OCI-LY7 (cell line): Measurements from ENCODE around the gene MXD4. TPM values are rescaled to one million over a fixed set of nuclear protein-coding genes. Genes with fewer than 3 reads are reported as not detected.

Experiments used
- BruUV-seq: library from RNA; stranded (reverse); fragments of 400-500 nt; replicated peaks from 2 replicates; lab custom pipeline; 2021; lab: Mats Ljungman, UMichigan
- CTCF ChIA-PET: fragments of 300-600 bp; sonication (Branson Sonifier 250); formaldehyde crosslinking; loops from one replicate; lab custom pipeline; 2022; ENCODE audit warnings: antibody characterized with exemption; ENCODE audit not compliant: unreplicated experiment; lab: Charles Lee
- POLR2A ChIA-PET: fragments of 300-600 bp; sonication (Branson Sonifier 250); formaldehyde crosslinking; loops from one replicate; lab custom pipeline; 2022; ENCODE audit warnings: antibody characterized with exemption; lab: Charles Lee
- DNase-seq: peaks from one replicate; pipeline ENCODE4 v3.0.0-alpha.2; 2015; ENCODE audit warnings: low spot score
- H2AFZ ChIP-seq: fragments of 200-600 bp; sonication (generic), shearing (Covaris generic); 2 replicates; pipeline ENCODE4 v1.6.1; 2014; ENCODE audit warnings: mild to moderate bottlenecking, antibody characterized with exemption, low read length, moderate library complexity
- H3K27ac ChIP-seq: fragments of 200-600 bp; sonication (generic); 2 replicates; pipeline ENCODE4 v1.5.1; 2014; ENCODE audit warnings: mixed run types, low read depth, mild to moderate bottlenecking, moderate library complexity, low read length, inconsistent platforms; ENCODE audit not compliant: poor library complexity, severe bottlenecking
- H3K36me3 ChIP-seq: fragments of 200-600 bp; sonication (generic); 2 replicates; pipeline ENCODE4 v1.6.1; 2014; ENCODE audit warnings: mild to moderate bottlenecking, antibody characterized with exemption, low read length, moderate library complexity, mixed read lengths; ENCODE audit not compliant: insufficient read depth
- H3K4me1 ChIP-seq: fragments of 200-600 bp; sonication (generic); 2 replicates; pipeline ENCODE4 v1.5.1; 2014; ENCODE audit warnings: mild to moderate bottlenecking, low read length; ENCODE audit not compliant: insufficient read depth, poor library complexity, severe bottlenecking
- H3K4me2 ChIP-seq: fragments of 200-600 bp; sonication (generic); 2 replicates; pipeline ENCODE4 v1.6.1; 2014; ENCODE audit warnings: mild to moderate bottlenecking, low read length
- H3K4me3 ChIP-seq: fragments of 200-600 bp; sonication (generic); 2 replicates; pipeline ENCODE4 v1.5.1; 2014; ENCODE audit warnings: mild to moderate bottlenecking, low read depth, low read length; ENCODE audit not compliant: poor library complexity, severe bottlenecking
- H3K79me2 ChIP-seq: fragments of 200-600 bp; sonication (generic); 2 replicates; pipeline ENCODE4 v1.6.1; 2016; ENCODE audit warnings: low read depth, mild to moderate bottlenecking, low read length, moderate library complexity, mixed read lengths; ENCODE audit not compliant: insufficient read depth
- H3K9me2 ChIP-seq: fragments of 200-600 bp; sonication (generic); 2 replicates; pipeline ENCODE4 v1.6.1; 2016; ENCODE audit warnings: mild to moderate bottlenecking, low read length, mixed read lengths; ENCODE audit not compliant: insufficient read depth
- H3K9me3 ChIP-seq: fragments of 200-600 bp; sonication (generic); 2 replicates; pipeline ENCODE4 v1.6.1; 2014; ENCODE audit warnings: mild to moderate bottlenecking, mixed run types, low read length, mixed read lengths
- H4K20me1 ChIP-seq: fragments of 200-600 bp; sonication (generic); 2 replicates; pipeline ENCODE4 v1.6.1; 2014; ENCODE audit warnings: mild to moderate bottlenecking, antibody characterized with exemption, low read length, moderate library complexity, mixed read lengths; ENCODE audit not compliant: insufficient read depth
- CTCF ChIP-seq: fragments of 200-600 bp; sonication (generic); conservative IDR thresholded peaks from 2 replicates; pipeline ENCODE4 v1.5.1; 2014; ENCODE audit warnings: mild to moderate bottlenecking, antibody characterized with exemption, low read length, moderate library complexity, mixed read lengths
- EZH2phosphoT487 ChIP-seq: fragments of 200-600 bp; sonication (generic); IDR thresholded peaks from 2 replicates; pipeline ENCODE4 v1.6.1; 2018; ENCODE audit warnings: low read depth, borderline replicate concordance, mild to moderate bottlenecking, mixed run types, antibody characterized with exemption, low read length, moderate library complexity, mixed read lengths
- intact Hi-C: fragments of 100-400 bp; cut with micrococcal nuclease; formaldehyde crosslinking; loops from one replicate; pipeline ENCODE4 v1.10.0; 2022; ENCODE audit not compliant: unreplicated experiment
- total RNA-seq, 2 experiments: library from RNA; depleted of rRNA in 1 of 2; stranded (reverse); fragments of >200 nt in 1 of 2; shearing (Covaris generic) in 1 of 2; gene quantifications; 2 replicates each; pipeline ENCODE4 v1.2.3, GENCODE V29; 2014 to 2022

Gene MXD4
- total RNA-seq, 2 experiments from 2014 or later: 3.0 to 11.6 TPM

GRCh38 chr4:2272828-2273120 is 10.9 kb upstream of the MXD4 start:
- Histone ChIP-seq H3K36me3 (no peaks in the 10 kb centered on the region), H3K9me2 (no peaks in the 10 kb centered on the region), H3K4me3 (no peak overlapping the region), H3K4me1 (no peaks in the 10 kb centered on the region), H3K27ac (no peak overlapping the region), H2AFZ (no peak overlapping the region), H3K4me2 (no peak overlapping the region), H3K9me3 (no peaks in the 10 kb centered on the region), H3K79me2 (no peaks in the 10 kb centered on the region), H4K20me1 (no peaks in the 10 kb centered on the region)
- ChIA-PET CTCF (no interaction called here), POLR2A (no interaction called here)
- no TSS peak for BruUV-seq
- no peak for DNase-seq
- intact Hi-C loops: no loop called here
- TF ChIP-seq CTCF (no peak), EZH2phosphoT487 (no peak)

- TF ChIP-seq CTCF (no peak), EZH2phosphoT487 (no peak)
- CTCF ChIA-PET: interaction anchor here (0.5 kb wide), 1 partner anchor 82 kb away, joined by 3 read pairs; no protein-coding TSS in a partner anchor
Observed at GRCh38 chr4:2272026-2272827, 10.3 kb upstream of the MXD4 start.

GRCh38 chr4:2271279-2272025 is 9.5 kb upstream of the MXD4 start:
- no peaks in the 10 kb centered on the region for H4K20me1 ChIP-seq
- BruUV-seq: no TSS peak
- H3K9me3 ChIP-seq: no peaks in the 10 kb centered on the region
- H3K4me3 ChIP-seq: no peak overlapping the region
- no peaks in the 10 kb centered on the region for H3K36me3 ChIP-seq
- intact Hi-C loops: no loop called here
- TF ChIP-seq EZH2phosphoT487 (no peak), CTCF (no peak)
- ChIA-PET POLR2A (no interaction called here), CTCF (interaction anchor here (0.5 kb wide), 1 partner anchor 83 kb away, joined by 3 read pairs; no protein-coding TSS in a partner anchor)
- no peaks in the 10 kb centered on the region for H3K4me1 ChIP-seq
- H2AFZ ChIP-seq: no peak overlapping the region
- no peaks in the 10 kb centered on the region for H3K79me2 ChIP-seq
- no peak overlapping the region for H3K4me2 ChIP-seq
- H3K27ac ChIP-seq: no peak overlapping the region
- no peaks in the 10 kb centered on the region for H3K9me2 ChIP-seq
- no peak for DNase-seq

More at GRCh38 chr4:2272026-2272827, 10.3 kb upstream of the MXD4 start:
- no peaks in the 10 kb centered on the region for H3K36me3 ChIP-seq
- no peak overlapping the region for H3K4me2 ChIP-seq
- POLR2A ChIA-PET: interaction anchor here (0.5 kb wide), 1 partner anchor 14 kb away, joined by 5 read pairs; no protein-coding TSS in a partner anchor
- H3K9me3 ChIP-seq: no peaks in the 10 kb centered on the region
- intact Hi-C loops: no loop called here
- no peak for DNase-seq
- H4K20me1 ChIP-seq: no peaks in the 10 kb centered on the region
- no peaks in the 10 kb centered on the region for H3K9me2 ChIP-seq
- H3K27ac ChIP-seq: no peak overlapping the region
- H2AFZ ChIP-seq: no peak overlapping the region
- no peaks in the 10 kb centered on the region for H3K79me2 ChIP-seq
- no TSS peak for BruUV-seq
- H3K4me1 ChIP-seq: no peaks in the 10 kb centered on the region
- no peak overlapping the region for H3K4me3 ChIP-seq
